Right lung (tissue), 10 donors: ENCODE data around the gene ZNF268. TPM values are rescaled to one million over a fixed set of nuclear protein-coding genes. Genes with fewer than 3 reads are reported as not detected.

Source experiments
- DNase-seq, 2 donors: peaks; one replicate each; pipeline ENCODE4 v3.0.0-alpha.2; 2013
- long read RNA-seq, 8 donors: transcript quantifications; one replicate each; lab custom pipeline, GENCODE V29; 2026
- polyA plus RNA-seq, 5 donors: library from polyadenylated mRNA; unstranded; fragments of 120-200 nt; gene quantifications; one replicate each; pipeline versions ENCODE4 v1.2.1 to v1.2.3, GENCODE V29; 2013; ENCODE audit warnings: inconsistent platforms in 1 of 5, low replicate concordance in 1 of 5; ENCODE audit not compliant: insufficient read length in 5 of 5, insufficient read depth in 1 of 5

The ZNF268 gene
- polyA plus RNA-seq: 10 to 100 TPM; 17.0 to 37.0 (median 27.4) TPM
- long read RNA-seq, donor 1, partial matches to known transcripts: 0 of 6 reads
- long read RNA-seq, donor 1, other reads (novel, unspliced or antisense): 0 of 6 reads
- long read RNA-seq, donor 2, full-length matches to known transcripts: 4 of 4 reads
- long read RNA-seq, donor 2, partial matches to known transcripts: 0 of 4 reads
- long read RNA-seq, donor 2, other reads (novel, unspliced or antisense): 0 of 4 reads
- long read RNA-seq, donor 3, partial matches to known transcripts: 0 of 1 reads
- long read RNA-seq, donor 3, other reads (novel, unspliced or antisense): 0 of 1 reads
- long read RNA-seq, donor 4, partial matches to known transcripts: 0 of 2 reads
- long read RNA-seq, donor 4, other reads (novel, unspliced or antisense): 0 of 2 reads
- long read RNA-seq, donor 5, full-length matches to known transcripts: 7 of 7 reads
- long read RNA-seq, donor 5, partial matches to known transcripts: 0 of 7 reads
- long read RNA-seq, donor 5, other reads (novel, unspliced or antisense): 0 of 7 reads
- long read RNA-seq, donor 6, full-length matches to known transcripts: 11 of 11 reads
- long read RNA-seq, donor 6, partial matches to known transcripts: 0 of 11 reads
- long read RNA-seq, donor 6, other reads (novel, unspliced or antisense): 0 of 11 reads
- long read RNA-seq, donor 7, full-length matches to known transcripts: 3 of 3 reads
- long read RNA-seq, donor 7, partial matches to known transcripts: 0 of 3 reads
- long read RNA-seq, donor 7, other reads (novel, unspliced or antisense): 0 of 3 reads
- long read RNA-seq, donor 8, partial matches to known transcripts: 0 of 1 reads
- long read RNA-seq, donor 8, other reads (novel, unspliced or antisense): 0 of 1 reads

- peak; percentile 85 to 89 for DNase-seq
Measured at GRCh38 chr12:133181238-133181959, at the start of gene ZNF268. TSS of gene ZNF268 (plus strand) at chr12:133181495. CDS start at chr12:133181998, 503 bp downstream.

GRCh38 chr12:133135747-133136146, 45.5 kb upstream of the ZNF268 start:
- no peak for DNase-seq

GRCh38 chr12:133145981-133146380, 35.3 kb upstream of the ZNF268 start:
- no peak for DNase-seq

- DNase-seq: no peak
Measured at GRCh38 chr12:133156125-133156690, 25.1 kb upstream of the ZNF268 start.

- DNase-seq: no peak
Measured at GRCh38 chr12:133165776-133166175, 15.5 kb upstream of the ZNF268 start.

GRCh38 chr12:133172491-133172890, 8.8 kb upstream of the ZNF268 start:
- DNase-seq: no peak

GRCh38 chr12:133174901-133175300, 6.4 kb upstream of the ZNF268 start:
- no peak for DNase-seq

GRCh38 chr12:133180669-133181068, 626 bp upstream of the ZNF268 start:
- no peak for DNase-seq

- no peak for DNase-seq
Measured at GRCh38 chr12:133190176-133190575, 8.9 kb downstream of the ZNF268 start.

- DNase-seq: no peak
Measured at GRCh38 chr12:133192847-133193246, 11.6 kb downstream of the ZNF268 start.

- no peak for DNase-seq
Measured at GRCh38 chr12:133201888-133202287, 20.6 kb downstream of the ZNF268 start.

- DNase-seq: no peak
Measured at GRCh38 chr12:133202493-133203343, 21.4 kb downstream of the ZNF268 start.

GRCh38 chr12:133203344-133204263, 22.3 kb downstream of the ZNF268 start:
- DNase-seq: no peak

GRCh38 chr12:133204264-133204603, 22.9 kb downstream of the ZNF268 start:
- no peak for DNase-seq

GRCh38 chr12:133206390-133206789, 25.1 kb downstream of the ZNF268 start:
- no peak for DNase-seq

- no peak for DNase-seq
Measured at GRCh38 chr12:133215724-133216123, 34.4 kb downstream of the ZNF268 start.

GRCh38 chr12:133217219-133217618, 35.9 kb downstream of the ZNF268 start:
- DNase-seq: no peak

- DNase-seq: no peak
Measured at GRCh38 chr12:133220521-133220920, 39.2 kb downstream of the ZNF268 start.

GRCh38 chr12:133221241-133221640, 39.9 kb downstream of the ZNF268 start:
- DNase-seq: no peak

GRCh38 chr12:133222211-133222610, 40.9 kb downstream of the ZNF268 start:
- DNase-seq: no peak
